Cardiac fibroblast (primary cell): ENCODE results near the gene PNKD.

Source experiments
- DNase-seq, 2 donors: peaks; one replicate each; pipeline versions ENCODE4 v3.0.0 to v3.0.0-alpha.2; 2010; ENCODE audit warnings: low read depth in 2 of 2
- H3K4me3 ChIP-seq, 2 donors: replicated peaks in 1 of 2; 1 replicate in 1 of 2; 2 replicates in 1 of 2; pipeline ENCODE4 v1.5.1; 2011; ENCODE audit warnings: low read depth in 2 of 2, low read length in 2 of 2, mild to moderate bottlenecking in 2 of 2, moderate library complexity in 1 of 2
- TF ChIP-seq, protein P1 (sequence below): IDR thresholded peaks from one replicate; pipeline ENCODE4 v1.5.1; 2011; ENCODE audit warnings: low read depth, mild to moderate bottlenecking, low read length, inconsistent platforms

PNKD gene

DNA sequence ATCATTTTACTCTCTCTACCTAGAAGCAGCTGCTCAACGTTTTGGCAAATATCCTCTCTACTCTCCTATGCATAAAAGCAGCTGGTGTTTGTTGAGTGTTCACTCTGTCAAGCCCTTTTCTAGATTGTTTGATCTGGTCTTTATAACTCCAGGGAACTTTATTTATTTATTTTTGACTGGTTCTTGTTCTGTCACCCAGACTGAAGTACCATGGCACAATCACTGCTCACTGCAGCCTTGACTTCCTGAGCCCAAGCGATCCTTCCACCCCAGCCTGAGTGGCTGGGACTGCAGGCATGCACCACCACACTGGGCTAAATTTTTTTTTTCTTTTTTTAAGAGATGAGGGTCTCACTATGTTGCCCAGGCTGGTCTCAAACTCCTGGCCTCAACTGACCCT lies 99.0 kb downstream of the PNKD start:
- TF ChIP-seq, protein P1, sequence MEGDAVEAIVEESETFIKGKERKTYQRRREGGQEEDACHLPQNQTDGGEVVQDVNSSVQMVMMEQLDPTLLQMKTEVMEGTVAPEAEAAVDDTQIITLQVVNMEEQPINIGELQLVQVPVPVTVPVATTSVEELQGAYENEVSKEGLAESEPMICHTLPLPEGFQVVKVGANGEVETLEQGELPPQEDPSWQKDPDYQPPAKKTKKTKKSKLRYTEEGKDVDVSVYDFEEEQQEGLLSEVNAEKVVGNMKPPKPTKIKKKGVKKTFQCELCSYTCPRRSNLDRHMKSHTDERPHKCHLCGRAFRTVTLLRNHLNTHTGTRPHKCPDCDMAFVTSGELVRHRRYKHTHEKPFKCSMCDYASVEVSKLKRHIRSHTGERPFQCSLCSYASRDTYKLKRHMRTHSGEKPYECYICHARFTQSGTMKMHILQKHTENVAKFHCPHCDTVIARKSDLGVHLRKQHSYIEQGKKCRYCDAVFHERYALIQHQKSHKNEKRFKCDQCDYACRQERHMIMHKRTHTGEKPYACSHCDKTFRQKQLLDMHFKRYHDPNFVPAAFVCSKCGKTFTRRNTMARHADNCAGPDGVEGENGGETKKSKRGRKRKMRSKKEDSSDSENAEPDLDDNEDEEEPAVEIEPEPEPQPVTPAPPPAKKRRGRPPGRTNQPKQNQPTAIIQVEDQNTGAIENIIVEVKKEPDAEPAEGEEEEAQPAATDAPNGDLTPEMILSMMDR = no peak
- no peak for DNase-seq
- H3K4me3 ChIP-seq = no peak overlapping the region

- peak; percentile 66 to 71 for DNase-seq
- TF ChIP-seq, protein P1 = no peak
- no peak overlapping the region for H3K4me3 ChIP-seq
Observed at GRCh38 chr2:218370410-218371063, 100.2 kb downstream of the PNKD start.

DNA sequence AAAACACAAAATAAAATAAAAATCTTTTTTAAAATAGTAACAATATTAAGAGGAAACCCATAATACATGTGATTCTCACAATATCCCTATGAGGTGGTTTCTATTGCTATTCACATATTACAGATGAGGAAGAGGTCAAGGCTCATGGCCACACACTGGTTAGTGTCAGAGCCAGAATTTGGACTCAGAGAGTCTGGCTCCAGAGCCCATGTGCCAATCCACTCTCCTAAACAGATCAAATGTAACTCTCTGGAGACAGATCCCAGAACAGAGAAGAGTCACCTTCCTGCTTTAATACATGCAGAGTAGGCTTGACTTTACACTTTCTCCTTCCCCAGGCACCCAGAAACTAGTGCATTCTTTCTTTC lies 101.6 kb downstream of the PNKD start:
- H3K4me3 ChIP-seq = no peak overlapping the region
- DNase-seq = no peak
- TF ChIP-seq, protein P1 = no peak

GRCh38 chr2:218374795-218375194 lies 104.5 kb downstream of the PNKD start:
- H3K4me3 ChIP-seq = no peak overlapping the region
- DNase-seq = no peak
- TF ChIP-seq, protein P1 = no peak

- TF ChIP-seq, protein P1 = no peak
- peak; percentile 56 to 85 for DNase-seq
- no peak overlapping the region for H3K4me3 ChIP-seq
Observed at GRCh38 chr2:218375212-218375611, 104.9 kb downstream of the PNKD start.

- TF ChIP-seq, protein P1 = no peak
- H3K4me3 ChIP-seq = no peak overlapping the region
- no peak for DNase-seq
Observed at GRCh38 chr2:218378053-218378452, 107.7 kb downstream of the PNKD start.

GRCh38 chr2:218381916-218382366 lies 111.6 kb downstream of the PNKD start, which contains the start of gene SLC11A1:
SLC11A1 (plus strand) TSS chr2:218382273; CDS start chr2:218382369, 96 bp downstream.
- no peak within 1 kb of the TSS for H3K4me3 ChIP-seq
- TF ChIP-seq, protein P1 = no peak
- DNase-seq = no peak
